Measurements from ENCODE around the gene RPS6KA1.
A peak's percentile ranks its signal among the peaks of the same experiment; 100 is the strongest.

Gene RPS6KA1

GRCh38 chr1:26531651-26532131, 2.1 kb downstream of the RPS6KA1 start:
- no peak for DNase-seq (ENCODE audit: low read depth in 1 of 2, low spot score in 1 of 2)

GRCh38 chr1:26533951-26534509, 4.5 kb downstream of the RPS6KA1 start:
- DNase-seq (ENCODE audit: low read depth in 1 of 2, low spot score in 1 of 2): no peak

GRCh38 chr1:26535201-26535600, 5.6 kb downstream of the RPS6KA1 start:
- DNase-seq (ENCODE audit: low read depth in 1 of 2, low spot score in 1 of 2): no peak

- DNase-seq (ENCODE audit: low read depth in 1 of 2, low spot score in 1 of 2): no peak
Measured at GRCh38 chr1:26536081-26536480, 6.5 kb downstream of the RPS6KA1 start.

GRCh38 chr1:26536521-26536920, 7.0 kb downstream of the RPS6KA1 start:
- no peak for DNase-seq (ENCODE audit: low read depth in 1 of 2, low spot score in 1 of 2)

GRCh38 chr1:26537951-26538352, 8.4 kb downstream of the RPS6KA1 start:
- DNase-seq (ENCODE audit: low read depth in 1 of 2, low spot score in 1 of 2): no peak

- DNase-seq (ENCODE audit: low read depth in 1 of 2, low spot score in 1 of 2): peak in 1 of 2 donors; percentile 24
Measured at GRCh38 chr1:26538480-26539412, 9.2 kb downstream of the RPS6KA1 start.

- no peak for DNase-seq (ENCODE audit: low read depth in 1 of 2, low spot score in 1 of 2)
Measured at GRCh38 chr1:26539722-26540121, 10.2 kb downstream of the RPS6KA1 start.

- no peak for DNase-seq (ENCODE audit: low read depth in 1 of 2, low spot score in 1 of 2)
Measured at GRCh38 chr1:26540351-26540750, 10.8 kb downstream of the RPS6KA1 start.

GRCh38 chr1:26541431-26541815, 11.9 kb downstream of the RPS6KA1 start:
- DNase-seq (ENCODE audit: low read depth in 1 of 2, low spot score in 1 of 2): no peak

GRCh38 chr1:26541816-26542711, 12.5 kb downstream of the RPS6KA1 start:
- DNase-seq (ENCODE audit: low read depth in 1 of 2, low spot score in 1 of 2): peak; percentile 41 to 53

- no peak for DNase-seq (ENCODE audit: low read depth in 1 of 2, low spot score in 1 of 2)
Measured at GRCh38 chr1:26542771-26543451, 13.3 kb downstream of the RPS6KA1 start.

GRCh38 chr1:26543462-26543861, 13.9 kb downstream of the RPS6KA1 start:
- no peak for DNase-seq (ENCODE audit: low read depth in 1 of 2, low spot score in 1 of 2)

GRCh38 chr1:26544126-26544525, 14.6 kb downstream of the RPS6KA1 start:
- no peak for DNase-seq (ENCODE audit: low read depth in 1 of 2, low spot score in 1 of 2)

GRCh38 chr1:26545969-26546323, 16.4 kb downstream of the RPS6KA1 start:
- no peak for DNase-seq (ENCODE audit: low read depth in 1 of 2, low spot score in 1 of 2)

- no peak for DNase-seq (ENCODE audit: low read depth in 1 of 2, low spot score in 1 of 2)
Measured at GRCh38 chr1:26546375-26546774, 16.8 kb downstream of the RPS6KA1 start.

- no peak for DNase-seq (ENCODE audit: low read depth in 1 of 2, low spot score in 1 of 2)
Measured at GRCh38 chr1:26546819-26547218, 17.3 kb downstream of the RPS6KA1 start.

- no peak for DNase-seq (ENCODE audit: low read depth in 1 of 2, low spot score in 1 of 2)
Measured at GRCh38 chr1:26548841-26549240, 19.3 kb downstream of the RPS6KA1 start.

- no peak for DNase-seq (ENCODE audit: low read depth in 1 of 2, low spot score in 1 of 2)
Measured at GRCh38 chr1:26550946-26551345, 21.4 kb downstream of the RPS6KA1 start.

GRCh38 chr1:26552720-26553119, 23.2 kb downstream of the RPS6KA1 start:
- no peak for DNase-seq (ENCODE audit: low read depth in 1 of 2, low spot score in 1 of 2)

All from activated T-helper 1 cell treated with anti-CD3 and anti-CD28 coated beads, Interleukin-2, amount 50 U/mL, for 16 hours (primary cell).